Measurements from ENCODE around the gene PITPNC1.
"Not testable (repeated sequence)": the region's sequence is repeated elsewhere in the genome, so short reads cannot be mapped to it uniquely, and the experiment has no call there.

PITPNC1 gene

DNA sequence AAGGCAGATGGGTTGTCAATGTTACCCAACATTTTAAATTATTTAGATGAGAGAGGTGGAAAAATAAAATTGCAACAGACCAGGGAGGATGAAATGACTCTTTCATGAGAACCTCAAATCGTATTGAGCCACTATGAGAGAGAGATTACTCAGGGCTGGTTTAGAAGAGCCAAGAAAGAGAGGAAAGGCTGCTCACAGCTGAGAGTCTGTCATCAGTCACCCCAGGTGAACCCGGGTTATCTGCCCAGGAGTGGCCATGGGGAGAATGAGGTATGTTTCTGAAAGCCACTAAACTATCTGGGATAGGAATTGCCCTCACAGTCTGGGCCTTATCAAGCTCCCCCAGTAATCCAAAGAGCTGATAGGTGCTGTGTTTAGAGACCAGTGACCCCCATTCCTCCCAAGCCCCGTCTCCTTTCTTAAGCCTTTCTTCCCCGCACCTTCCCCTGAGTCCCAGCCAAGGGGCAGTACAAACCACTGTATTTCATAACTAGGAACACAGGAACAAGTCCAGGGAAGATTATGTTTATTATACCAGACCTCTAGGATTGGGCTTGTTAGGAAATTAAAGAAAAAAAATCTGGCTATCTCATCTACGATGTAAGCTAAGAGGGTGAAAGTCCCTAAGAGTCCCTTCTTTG lies 181.8 kb downstream of the PITPNC1 start:
- no peak for DNase-seq

- peak; percentile 28 for DNase-seq
Measured at GRCh38 chr17:67559381-67559966, 182.4 kb downstream of the PITPNC1 start.

- no peak for DNase-seq
Measured at GRCh38 chr17:67562005-67562404, 184.9 kb downstream of the PITPNC1 start.

DNA sequence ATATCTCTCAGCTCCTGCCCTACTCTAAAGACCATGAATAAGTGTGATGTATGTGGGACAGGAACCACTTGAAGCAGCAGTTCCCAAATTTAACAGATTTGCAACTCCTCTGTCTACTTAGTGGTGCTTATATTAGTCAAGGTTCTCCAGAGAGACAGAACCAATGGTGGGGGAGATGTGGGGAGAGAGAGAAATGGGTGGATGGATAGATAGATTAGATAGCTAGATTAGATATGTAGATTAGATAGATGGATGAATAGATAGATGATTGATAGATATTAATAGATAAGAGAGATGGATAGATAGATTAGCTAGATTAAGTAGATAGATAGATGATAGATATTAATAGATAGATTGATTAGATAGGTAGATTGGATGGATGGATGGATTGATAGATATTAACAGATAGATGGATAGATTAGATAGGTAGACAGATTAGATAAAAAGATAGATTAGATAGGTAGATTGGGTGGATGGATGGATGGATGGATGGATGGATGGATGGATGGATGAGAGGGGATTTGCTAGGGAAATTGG lies 186.7 kb downstream of the PITPNC1 start:
- no peak for DNase-seq

DNA sequence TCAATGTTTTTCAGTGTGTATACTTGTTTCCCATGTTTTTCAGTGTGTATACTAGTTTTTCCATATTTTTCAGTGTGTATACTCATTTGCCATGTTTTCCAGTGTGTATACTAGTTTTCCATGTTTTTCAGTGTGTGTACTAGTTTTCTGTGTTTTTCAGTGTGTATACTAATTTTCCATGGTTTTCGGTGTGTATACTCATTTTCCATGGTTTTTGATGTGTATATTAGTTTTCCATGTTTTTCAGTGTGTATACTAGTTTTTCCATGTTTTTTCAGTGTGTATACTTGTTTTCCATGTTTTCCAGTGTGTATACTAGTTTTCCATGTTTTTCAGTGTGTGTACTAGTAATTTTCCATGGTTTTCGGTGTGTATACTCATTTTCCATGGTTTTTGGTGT lies 188.0 kb downstream of the PITPNC1 start:
- no peak for DNase-seq

GRCh38 chr17:67566656-67567055 lies 189.6 kb downstream of the PITPNC1 start:
- no peak for DNase-seq

DNA sequence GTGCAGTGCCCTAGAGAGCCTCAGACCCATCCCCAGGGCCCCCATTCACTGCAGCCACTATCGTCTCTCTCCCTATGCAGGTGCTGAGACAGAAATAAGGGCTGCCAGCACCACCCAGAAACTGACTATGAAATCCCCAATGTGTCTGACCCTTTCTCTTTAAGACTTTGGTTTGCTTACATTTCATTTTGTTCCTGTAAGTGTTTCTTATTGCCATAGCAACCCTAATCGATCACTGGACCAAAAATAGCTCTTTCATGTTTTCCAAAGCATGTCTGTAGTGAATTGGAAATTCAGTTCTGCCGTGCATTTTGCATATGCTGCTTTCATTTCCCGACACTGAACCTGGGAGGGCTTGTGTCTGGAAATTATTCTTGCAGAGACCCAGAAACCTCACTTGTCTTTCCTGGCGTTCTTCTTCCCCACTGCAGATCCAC lies 192.0 kb downstream of the PITPNC1 start:
- DNase-seq, result peak; percentile 10

DNA sequence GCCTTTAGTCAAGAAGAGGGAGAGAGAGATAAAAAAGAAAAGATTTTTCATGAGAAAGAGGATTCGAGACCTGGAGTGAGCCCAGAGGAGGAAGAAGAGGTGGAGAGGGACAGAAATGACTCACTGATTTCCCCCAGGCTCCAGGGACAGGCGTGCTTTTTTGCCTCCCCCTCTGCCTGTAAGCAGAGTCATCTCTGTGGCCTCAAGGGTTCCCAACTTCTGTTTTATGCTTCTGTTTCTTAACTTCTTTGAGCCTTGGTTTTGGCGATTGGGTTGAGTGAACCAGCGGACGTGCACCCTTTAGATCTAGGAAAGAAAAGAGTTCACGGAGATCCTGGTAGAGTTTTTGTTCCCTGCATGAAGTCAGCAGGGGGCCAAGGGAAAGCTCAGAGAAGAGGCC lies 192.8 kb downstream of the PITPNC1 start:
- no peak for DNase-seq

- DNase-seq, result no peak
Measured at GRCh38 chr17:67570797-67571196, 193.7 kb downstream of the PITPNC1 start.

GRCh38 chr17:67571478-67571877 lies 194.4 kb downstream of the PITPNC1 start:
- DNase-seq, result no peak

DNA sequence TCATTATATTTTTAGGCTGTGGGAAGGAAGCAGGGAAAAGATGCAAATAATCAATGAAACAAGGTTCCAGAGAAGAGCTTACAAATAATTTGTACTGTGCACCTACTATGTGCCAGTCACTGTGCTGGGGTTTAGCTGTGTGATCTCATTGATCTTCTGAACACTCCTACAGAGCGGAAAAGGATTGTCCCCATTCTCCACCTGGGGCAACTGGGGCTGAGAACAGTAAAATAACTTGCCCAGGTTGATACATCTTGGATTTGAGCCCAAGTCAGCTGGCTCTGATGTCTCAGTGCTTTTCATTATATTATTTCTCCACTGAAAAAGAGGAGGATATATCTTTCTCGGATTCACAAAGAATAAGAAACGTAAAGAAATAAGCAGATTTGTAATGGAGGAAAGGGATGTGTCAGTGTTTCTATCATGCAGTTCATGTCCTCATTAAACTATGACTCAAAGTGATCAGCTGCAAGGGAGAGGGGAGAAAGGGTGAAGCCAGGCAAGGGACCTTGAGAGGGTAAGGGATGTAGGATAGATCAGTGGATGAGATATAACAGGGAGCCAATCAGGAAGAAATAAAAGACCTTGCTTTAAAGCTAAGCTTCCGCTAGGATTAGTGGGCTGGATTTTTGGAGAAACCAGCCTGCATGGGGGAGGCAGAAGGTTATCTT lies 197.0 kb downstream of the PITPNC1 start:
- DNase-seq, result no peak

- no peak for DNase-seq
Measured at GRCh38 chr17:67574658-67575293, 197.7 kb downstream of the PITPNC1 start.

- DNase-seq, result peak; percentile 97
Measured at GRCh38 chr17:67575325-67575724, 198.2 kb downstream of the PITPNC1 start.

- no peak for DNase-seq
Measured at GRCh38 chr17:67576471-67577115, 199.5 kb downstream of the PITPNC1 start.

DNA sequence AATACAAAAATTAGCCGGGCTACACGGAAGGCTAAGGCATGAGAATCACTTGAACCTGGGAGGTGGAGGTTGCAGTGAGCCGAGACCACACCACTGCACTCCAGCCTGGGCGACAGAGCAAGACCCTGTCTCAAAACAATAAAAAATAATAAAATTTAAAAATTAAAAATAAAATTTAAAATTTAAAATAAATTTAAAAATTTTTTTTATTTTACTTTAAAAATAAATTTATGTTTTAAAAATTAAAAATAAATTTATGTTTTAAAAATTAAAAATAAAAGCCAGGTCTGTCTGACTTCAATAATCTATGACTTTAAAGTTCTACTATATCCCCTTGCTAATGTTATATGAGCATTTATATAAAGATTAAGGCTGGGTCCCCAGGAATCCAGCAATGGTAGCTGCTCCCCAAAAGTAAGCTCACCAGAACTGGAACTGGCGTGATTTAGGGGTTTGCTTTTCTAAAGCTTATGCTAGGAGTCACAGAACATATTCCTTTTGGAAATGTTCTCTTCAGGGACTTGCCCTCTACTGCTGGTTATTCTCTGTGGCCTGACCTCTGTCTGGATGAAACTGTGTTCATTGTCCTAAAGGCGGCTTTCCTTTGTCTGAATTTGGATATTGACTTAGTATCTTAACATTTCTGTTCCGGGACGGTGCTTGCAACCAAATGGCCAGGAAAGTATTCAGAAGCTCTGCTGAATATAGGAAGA lies 200.5 kb downstream of the PITPNC1 start:
- no peak for DNase-seq

DNA sequence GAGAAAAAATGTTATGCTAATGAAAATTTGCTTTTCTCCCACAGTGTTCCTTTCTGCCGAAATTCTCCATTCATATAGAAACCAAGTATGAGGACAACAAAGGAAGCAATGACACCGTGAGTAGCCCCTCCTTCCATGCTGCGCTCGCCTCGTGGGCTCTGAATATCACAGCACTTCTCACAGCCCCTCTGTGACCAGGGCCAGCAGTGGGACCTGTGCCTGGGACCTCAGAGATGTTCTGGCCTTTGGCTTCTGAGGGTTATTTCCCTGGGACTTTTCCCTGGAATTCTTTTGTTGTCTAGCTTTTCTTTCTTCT lies 201.0 kb downstream of the PITPNC1 start:
- DNase-seq, result no peak

- DNase-seq, result not testable (repeated sequence)
Measured at GRCh38 chr17:67578679-67579405, 201.8 kb downstream of the PITPNC1 start.

- no peak for DNase-seq
Measured at GRCh38 chr17:67582673-67583081, 205.6 kb downstream of the PITPNC1 start.

DNA sequence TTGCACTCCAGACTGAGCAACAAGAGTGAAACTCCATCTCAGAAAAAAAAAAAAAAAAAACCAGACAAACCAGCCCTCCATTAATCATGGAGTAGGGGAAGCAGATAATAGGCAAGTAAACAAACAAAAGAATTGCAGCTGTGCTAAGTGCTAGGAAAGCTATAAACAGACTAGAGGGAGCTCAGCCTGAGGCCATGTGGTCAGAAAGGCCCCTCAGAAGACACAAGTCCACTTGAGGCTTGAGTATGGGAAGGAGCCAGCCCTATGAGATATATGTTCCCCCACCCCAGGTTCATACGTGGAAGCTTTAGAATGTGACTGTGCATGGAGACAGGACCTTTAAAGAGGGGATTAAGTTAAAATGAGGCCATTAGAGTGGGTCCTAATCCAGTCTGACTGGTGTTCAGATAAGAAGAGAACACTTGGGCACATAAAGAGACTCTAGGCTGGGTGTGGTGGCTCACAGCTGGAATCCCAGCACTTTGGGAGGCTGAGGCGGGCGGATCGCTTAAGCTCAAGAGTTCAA lies 208.1 kb downstream of the PITPNC1 start:
- peak; percentile 82 for DNase-seq

GRCh38 chr17:67588326-67588725 lies 211.2 kb downstream of the PITPNC1 start:
- no peak for DNase-seq

DNA sequence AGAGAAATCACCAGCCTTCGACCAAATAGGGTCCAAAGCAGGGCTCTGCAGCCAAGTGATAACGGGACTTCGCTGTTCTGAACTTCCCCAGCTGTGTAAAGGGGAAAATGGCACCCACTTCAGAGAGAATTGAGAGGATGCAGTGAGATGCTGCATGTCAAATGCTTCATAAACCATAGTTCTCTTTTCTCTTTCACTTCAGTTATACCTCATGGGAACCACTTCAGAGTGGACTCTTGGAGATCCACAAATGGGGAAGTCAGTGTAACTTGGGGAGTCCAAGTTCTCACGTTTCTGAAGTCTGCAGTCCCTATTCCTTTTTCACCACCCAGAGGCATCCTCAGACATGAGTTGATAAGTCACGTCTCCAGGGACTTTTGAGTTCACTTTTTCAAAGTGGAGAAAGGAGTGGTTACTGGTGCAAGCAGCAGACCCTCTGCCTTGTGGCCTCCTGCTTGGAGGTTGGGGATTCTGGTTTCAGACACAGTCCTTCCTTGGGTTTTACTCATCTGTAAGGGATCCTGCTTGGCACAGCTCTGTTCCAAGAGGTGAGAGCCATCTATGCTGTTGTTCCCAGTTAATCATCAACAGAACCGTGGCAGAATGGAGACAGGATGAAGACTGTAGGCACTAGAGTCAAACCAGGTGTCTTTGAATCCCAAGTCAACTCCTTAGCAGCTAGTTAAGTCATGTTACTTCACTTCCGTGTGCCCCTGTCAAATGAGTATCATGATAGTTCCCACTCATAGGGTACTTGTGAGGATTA lies 217.2 kb downstream of the PITPNC1 start:
- no peak for DNase-seq
